CD4-positive, alpha-beta memory T cell (primary cell): ENCODE measurements around the gene SMC2. TPM values are rescaled to one million over a fixed set of nuclear protein-coding genes. Genes with fewer than 3 reads are reported as not detected.

ENCODE experiments used
- CTCF ChIA-PET: fragments of 350-600 bp; sonication (Branson Sonifier 250); formaldehyde crosslinking; loops from one replicate; lab custom pipeline; 2021; ENCODE audit warnings: inconsistent platforms; ENCODE audit not compliant: partially characterized antibody; lab: Charles Lee
- POLR2A ChIA-PET: fragments of 350-600 bp; sonication (Branson Sonifier 250); formaldehyde crosslinking; loops from one replicate; lab custom pipeline; 2021; ENCODE audit not compliant: partially characterized antibody; lab: Charles Lee
- DNase-seq, 5 donors: peaks; one replicate each; pipeline versions ENCODE4 v3.0.0 to v3.0.0-alpha.2; 2020 to 2022; ENCODE audit warnings: mixed read lengths in 1 of 5
- H3K27ac ChIP-seq: one replicate; pipeline ENCODE4 v1.7.0; 2013; ENCODE audit warnings: low read depth, low read length
- H3K27me3 ChIP-seq: 2 replicates; pipeline ENCODE4 v1.7.0; 2013; ENCODE audit warnings: mild to moderate bottlenecking, low read length, moderate library complexity; ENCODE audit not compliant: insufficient read depth
- H3K36me3 ChIP-seq: 2 replicates; pipeline ENCODE4 v1.7.0; 2013; ENCODE audit warnings: mild to moderate bottlenecking, low read length, moderate library complexity; ENCODE audit not compliant: insufficient read depth
- H3K4me1 ChIP-seq: 2 replicates; pipeline ENCODE4 v1.7.0; 2013; ENCODE audit warnings: mild to moderate bottlenecking, low read length, moderate library complexity; ENCODE audit not compliant: insufficient read depth
- H3K4me3 ChIP-seq, 2 donors: one replicate each; pipeline ENCODE4 v1.7.0; 2013; ENCODE audit warnings: low read length in 2 of 2, mild to moderate bottlenecking in 1 of 2
- H3K9me3 ChIP-seq, 2 donors: one replicate each; pipeline ENCODE4 v1.7.0; 2013; ENCODE audit warnings: low read length in 2 of 2, control low read depth in 1 of 2; ENCODE audit not compliant: control insufficient read depth in 1 of 2
- H3K27ac Mint-ChIP-seq, 7 donors: one replicate each; pipeline ENCODE4 v1.8.0; 2020 to 2021; ENCODE audit warnings: mixed read lengths in 7 of 7, mild to moderate bottlenecking in 6 of 7, inconsistent platforms in 3 of 7, moderate library complexity in 3 of 7
- H3K27me3 Mint-ChIP-seq, 2 donors: one replicate each; pipeline ENCODE4 v1.8.0; 2020 to 2021; ENCODE audit warnings: mixed read lengths in 2 of 2
- H3K36me3 Mint-ChIP-seq, 2 donors: one replicate each; pipeline ENCODE4 v1.8.0; 2020 to 2021; ENCODE audit warnings: mixed read lengths in 2 of 2, inconsistent platforms in 1 of 2, mild to moderate bottlenecking in 1 of 2
- H3K4me1 Mint-ChIP-seq, 4 donors: one replicate each; pipeline ENCODE4 v1.8.0; 2020 to 2021; ENCODE audit warnings: mixed read lengths in 4 of 4, mild to moderate bottlenecking in 1 of 4
- H3K4me3 Mint-ChIP-seq, 8 donors: one replicate each; pipeline ENCODE4 v1.8.0; 2020 to 2021; ENCODE audit warnings: mixed read lengths in 8 of 8, mild to moderate bottlenecking in 7 of 8, moderate library complexity in 6 of 8, inconsistent platforms in 3 of 8
- H3K9me3 Mint-ChIP-seq, 8 donors: one replicate each; pipeline ENCODE4 v1.8.0; 2020 to 2021; ENCODE audit warnings: mixed read lengths in 8 of 8, mild to moderate bottlenecking in 5 of 8, inconsistent platforms in 3 of 8, moderate library complexity in 1 of 8
- intact Hi-C: fragments of 100-400 bp; cut with micrococcal nuclease; formaldehyde crosslinking; loops from one replicate; pipeline ENCODE4 v1.15.1; 2023
- polyA plus RNA-seq, 2 donors: library from polyadenylated mRNA; unstranded; fragments of 300-500 nt; fragmentation: Illumina TruSeq; gene quantifications; one replicate each; pipeline ENCODE4 v1.2.3, GENCODE V29; 2021
- total RNA-seq, 2 experiments: library from RNA; stranded (reverse); gene quantifications; one replicate each; pipeline ENCODE4 v1.2.3, GENCODE V29; 2021

Gene SMC2
- total and polyA plus RNA-seq, 4 experiments from 2014 or later, result 3.5 to 10.4 (median 9.9) TPM

GRCh38 chr9:104075801-104076753 is 18.0 kb upstream of the SMC2 start:
- Histone ChIP-seq H3K4me3 (no peak overlapping the region), H3K9me3 (no peaks in the 10 kb centered on the region), H3K36me3 (no peaks in the 10 kb centered on the region), H3K27ac (no peak overlapping the region), H3K4me1 (no peaks in the 10 kb centered on the region), H3K27me3 (no peaks in the 10 kb centered on the region)
- Mint-ChIP-seq H3K36me3 (no peaks in the 10 kb centered on the region), H3K4me3 (no peak overlapping the region), H3K27ac (no peak overlapping the region), H3K4me1 (no peaks in the 10 kb centered on the region), H3K9me3 (peaks cover 0 to 20% (median 10%) of the 10 kb centered on the region in 8 donors), H3K27me3 (peaks cover 10 to 36% of the 10 kb centered on the region in 2 donors)
- POLR2A ChIA-PET, result no interaction called here
- intact Hi-C loops, result no loop called here
- CTCF ChIA-PET, result no interaction called here
- DNase-seq, result no peak

- H3K9me3 ChIP-seq, result no peaks in the 10 kb centered on the region
- no peak overlapping the region for H3K4me3 Mint-ChIP-seq
- H3K27me3 ChIP-seq, result no peaks in the 10 kb centered on the region
- H3K27ac Mint-ChIP-seq, result no peak overlapping the region
- H3K4me1 ChIP-seq, result no peaks in the 10 kb centered on the region
- ChIA-PET POLR2A (no interaction called here), CTCF (no interaction called here)
- intact Hi-C loops, result no loop called here
- H3K36me3 ChIP-seq, result no peaks in the 10 kb centered on the region
- no peak overlapping the region for H3K27ac ChIP-seq
- no peaks in the 10 kb centered on the region for H3K36me3 Mint-ChIP-seq
- H3K4me1 Mint-ChIP-seq, result no peaks in the 10 kb centered on the region
- peaks cover 0 to 31% (median 18%) of the 10 kb centered on the region in 8 donors for H3K9me3 Mint-ChIP-seq
- no peak for DNase-seq
- no peak overlapping the region for H3K4me3 ChIP-seq
- peaks cover 10 to 37% of the 10 kb centered on the region in 2 donors for H3K27me3 Mint-ChIP-seq
These were observed 15.5 kb upstream of the SMC2 start for GRCh38 chr9:104078596-104078995.

- no peak overlapping the region for H3K4me3 ChIP-seq
- H3K27me3 Mint-ChIP-seq, result peaks cover 10 to 25% of the 10 kb centered on the region in 2 donors
- H3K27me3 ChIP-seq, result no peaks in the 10 kb centered on the region
- no peaks in the 10 kb centered on the region for H3K4me1 ChIP-seq
- no peaks in the 10 kb centered on the region for H3K36me3 ChIP-seq
- no peaks in the 10 kb centered on the region for H3K36me3 Mint-ChIP-seq
- intact Hi-C loops, result no loop called here
- H3K4me1 Mint-ChIP-seq, result no peaks in the 10 kb centered on the region
- H3K27ac Mint-ChIP-seq, result no peak overlapping the region
- ChIA-PET POLR2A (no interaction called here), CTCF (no interaction called here)
- peaks cover 0 to 31% (median 18%) of the 10 kb centered on the region in 8 donors for H3K9me3 Mint-ChIP-seq
- no peaks in the 10 kb centered on the region for H3K9me3 ChIP-seq
- H3K27ac ChIP-seq, result no peak overlapping the region
- H3K4me3 Mint-ChIP-seq, result no peak overlapping the region
- DNase-seq, result no peak
These were observed 13.1 kb upstream of the SMC2 start for GRCh38 chr9:104080983-104081382.

GRCh38 chr9:104082168-104082567 is 11.9 kb upstream of the SMC2 start:
- H3K4me3 Mint-ChIP-seq, result no peak overlapping the region
- POLR2A ChIA-PET, result no interaction called here

GRCh38 chr9:104085525-104085924 is 8.6 kb upstream of the SMC2 start:
- Histone ChIP-seq H3K27me3 (peaks cover 4% of the 10 kb centered on the region), H3K4me1 (no peaks in the 10 kb centered on the region), H3K4me3 (no peak overlapping the region), H3K27ac (no peak overlapping the region), H3K9me3 (no peaks in the 10 kb centered on the region), H3K36me3 (no peaks in the 10 kb centered on the region)
- Mint-ChIP-seq H3K4me1 (no peaks in the 10 kb centered on the region), H3K9me3 (peaks cover 0 to 18% (median 12%) of the 10 kb centered on the region in 8 donors), H3K36me3 (no peaks in the 10 kb centered on the region), H3K27ac (no peak overlapping the region), H3K4me3 (no peak overlapping the region), H3K27me3 (peaks cover 8 to 9% of the 10 kb centered on the region in 2 donors)
- ChIA-PET POLR2A (no interaction called here), CTCF (no interaction called here)
- intact Hi-C loops, result no loop called here
- no peak for DNase-seq

More at GRCh38 chr9:104082168-104082567, 11.9 kb upstream of the SMC2 start:
- no peak for DNase-seq
- H3K4me3 ChIP-seq, result no peak overlapping the region
- CTCF ChIA-PET, result no interaction called here
- intact Hi-C loops, result no loop called here
- no peak overlapping the region for H3K27ac ChIP-seq
- no peaks in the 10 kb centered on the region for H3K4me1 ChIP-seq
- Mint-ChIP-seq H3K27me3 (peaks cover 8 to 18% of the 10 kb centered on the region in 2 donors), H3K9me3 (peaks cover 0 to 31% (median 18%) of the 10 kb centered on the region in 8 donors), H3K36me3 (no peaks in the 10 kb centered on the region), H3K4me1 (no peaks in the 10 kb centered on the region), H3K27ac (no peak overlapping the region)
- H3K36me3 ChIP-seq, result no peaks in the 10 kb centered on the region
- H3K27me3 ChIP-seq, result peaks cover 3% of the 10 kb centered on the region
- H3K9me3 ChIP-seq, result no peaks in the 10 kb centered on the region

DNA sequence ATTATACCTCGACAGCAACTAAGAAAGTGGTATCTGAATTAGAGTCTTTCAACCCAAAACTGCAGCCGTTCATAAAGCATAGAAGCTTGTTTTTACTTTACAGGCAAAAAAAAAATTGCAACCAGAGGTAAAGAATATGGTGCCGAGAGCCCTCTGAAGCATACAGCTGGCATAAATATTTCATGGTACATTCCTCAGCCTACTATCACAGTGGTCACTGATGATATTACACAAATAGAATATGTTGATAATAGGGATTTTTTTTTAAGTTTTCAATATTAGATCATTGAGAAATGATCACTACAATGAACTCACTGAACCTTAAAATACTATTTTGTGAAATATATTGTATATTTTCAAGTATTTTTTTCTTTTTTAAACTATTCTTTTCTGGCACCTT is 6.2 kb upstream of the SMC2 start:
- Mint-ChIP-seq H3K4me1 (peaks cover 3 to 16% (median 8%) of the 10 kb centered on the region in 4 donors), H3K36me3 (no peaks in the 10 kb centered on the region), H3K27me3 (peaks cover 7 to 8% of the 10 kb centered on the region in 2 donors), H3K9me3 (peaks cover 0 to 2% (median 0%) of the 10 kb centered on the region in 8 donors), H3K4me3 (no peak overlapping the region), H3K27ac (no peak overlapping the region)
- Histone ChIP-seq H3K36me3 (no peaks in the 10 kb centered on the region), H3K4me3 (no peak overlapping the region), H3K27me3 (peaks cover 4% of the 10 kb centered on the region), H3K4me1 (peaks cover 14% of the 10 kb centered on the region), H3K9me3 (no peaks in the 10 kb centered on the region), H3K27ac (no peak overlapping the region)
- POLR2A ChIA-PET, result no interaction called here
- CTCF ChIA-PET, result no interaction called here
- DNase-seq, result no peak
- intact Hi-C loops, result no loop called here

- no peak overlapping the region for H3K27ac ChIP-seq
- H3K9me3 ChIP-seq, result no peaks in the 10 kb centered on the region
- H3K4me3 ChIP-seq, result no peak overlapping the region
- Mint-ChIP-seq H3K27ac (no peak overlapping the region), H3K4me1 (peaks cover 7 to 20% (median 11%) of the 10 kb centered on the region in 4 donors), H3K9me3 (peaks cover 0 to 2% (median 0%) of the 10 kb centered on the region in 8 donors), H3K36me3 (peaks cover 0 to 1% of the 10 kb centered on the region in 2 donors), H3K4me3 (peak overlapping the region in 1 of 8 donors; percentile 18), H3K27me3 (peaks cover 7 to 8% of the 10 kb centered on the region in 2 donors)
- intact Hi-C loops, result no loop called here
- peaks cover 19% of the 10 kb centered on the region for H3K4me1 ChIP-seq
- ChIA-PET CTCF (no interaction called here), POLR2A (no interaction called here)
- peaks cover 4% of the 10 kb centered on the region for H3K27me3 ChIP-seq
- no peaks in the 10 kb centered on the region for H3K36me3 ChIP-seq
- DNase-seq, result no peak
These were observed 5.7 kb upstream of the SMC2 start for GRCh38 chr9:104088416-104088815.
